Measurements from ENCODE around the gene UAP1L1. TPM values are rescaled to one million over a fixed set of nuclear protein-coding genes. Genes with fewer than 3 reads are reported as not detected.

Gene UAP1L1
- total and polyA plus RNA-seq, 2 experiments from 2014 or later: 2.5 to 8.1 TPM

DNA sequence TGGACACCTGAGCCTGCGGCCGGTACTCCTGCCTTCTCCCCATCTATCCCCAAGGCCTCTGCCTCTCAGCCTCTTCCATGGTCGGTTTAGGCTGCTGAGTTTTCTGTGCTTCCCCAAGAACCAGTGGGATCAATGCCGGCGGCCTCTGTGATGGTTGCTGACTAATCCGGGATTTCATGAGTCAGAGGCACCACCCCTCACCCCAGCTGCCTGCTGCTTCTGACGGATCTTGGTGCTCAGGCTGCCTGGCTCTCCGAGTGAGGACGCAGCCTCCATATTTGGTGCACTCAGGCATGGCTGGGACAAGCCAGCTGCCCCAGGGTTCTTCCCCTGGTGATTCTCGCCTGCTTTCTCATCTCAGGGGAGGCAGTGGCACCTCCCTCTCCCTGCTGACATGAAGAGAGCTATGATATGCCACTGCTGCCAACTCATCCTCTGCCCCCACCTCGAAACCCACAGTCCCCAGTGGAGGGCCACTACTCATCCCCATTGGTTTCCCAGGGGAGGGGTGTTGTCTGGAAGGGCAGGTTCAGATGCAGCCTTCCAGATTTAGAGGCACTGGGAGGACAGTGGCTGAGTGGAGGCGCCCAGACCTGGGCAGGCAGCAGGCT is 6.2 kb downstream of the UAP1L1 start:
- Mint-ChIP-seq H3K27me3 (ENCODE audit: insufficient read depth, low read depth, poor library complexity) (peaks cover 32% of the 10 kb centered on the region), H3K4me1 (peaks cover 17% of the 10 kb centered on the region), H3K27ac (no peak overlapping the region), H3K36me3 (ENCODE audit: low read depth) (no peaks in the 10 kb centered on the region; the same call in 2 of the 3 replicates), H3K4me3 (peak overlapping the region; percentile 16; the same call in 1 of the 3 replicates), H3K9me3 (peaks cover 4% of the 10 kb centered on the region; the same call in 1 of the 3 replicates)
- H3K79me2 ChIP-seq (replicated peaks; ENCODE audit: insufficient read depth): no peaks in the 10 kb centered on the region; the same call in 1 of the 2 replicates
- no peaks in the 10 kb centered on the region for H3K36me3 ChIP-seq (ENCODE audit: insufficient read depth)
- no peak overlapping the region for H2AFZ ChIP-seq
- H3K4me3 ChIP-seq: no peak overlapping the region
- no peak overlapping the region for H3K27ac ChIP-seq (ENCODE audit: low read depth)
- 0 out of 2 replicates have a peak, but pooled peaks cover 6% of the 10 kb centered on the region for H4K20me1 ChIP-seq (replicated peaks; ENCODE audit: insufficient read depth)
- no peaks in the 10 kb centered on the region for H3K9me2 ChIP-seq (ENCODE audit: insufficient read depth)
- TF ChIP-seq CREB1 (CRISPR knock-in tag; IDR thresholded peaks at IDR 0.05; ENCODE audit: low read depth) (no peak), EZH2 (IDR thresholded peaks at IDR 0.05; ENCODE audit: low read depth, unreplicated experiment) (no peak), ZNF331 (CRISPR knock-in tag; IDR thresholded peaks at IDR 0.05; ENCODE audit: low read depth) (no peak), STAT1 (IDR thresholded peaks at IDR 0.05; ENCODE audit: unreplicated experiment) (no peak), JUNB (IDR thresholded peaks at IDR 0.05; ENCODE audit: unreplicated experiment) (no peak), EZH2phosphoT487 (IDR thresholded peaks at IDR 0.05; ENCODE audit: unreplicated experiment) (no peak)
- TF ChIP-seq, protein P1, sequence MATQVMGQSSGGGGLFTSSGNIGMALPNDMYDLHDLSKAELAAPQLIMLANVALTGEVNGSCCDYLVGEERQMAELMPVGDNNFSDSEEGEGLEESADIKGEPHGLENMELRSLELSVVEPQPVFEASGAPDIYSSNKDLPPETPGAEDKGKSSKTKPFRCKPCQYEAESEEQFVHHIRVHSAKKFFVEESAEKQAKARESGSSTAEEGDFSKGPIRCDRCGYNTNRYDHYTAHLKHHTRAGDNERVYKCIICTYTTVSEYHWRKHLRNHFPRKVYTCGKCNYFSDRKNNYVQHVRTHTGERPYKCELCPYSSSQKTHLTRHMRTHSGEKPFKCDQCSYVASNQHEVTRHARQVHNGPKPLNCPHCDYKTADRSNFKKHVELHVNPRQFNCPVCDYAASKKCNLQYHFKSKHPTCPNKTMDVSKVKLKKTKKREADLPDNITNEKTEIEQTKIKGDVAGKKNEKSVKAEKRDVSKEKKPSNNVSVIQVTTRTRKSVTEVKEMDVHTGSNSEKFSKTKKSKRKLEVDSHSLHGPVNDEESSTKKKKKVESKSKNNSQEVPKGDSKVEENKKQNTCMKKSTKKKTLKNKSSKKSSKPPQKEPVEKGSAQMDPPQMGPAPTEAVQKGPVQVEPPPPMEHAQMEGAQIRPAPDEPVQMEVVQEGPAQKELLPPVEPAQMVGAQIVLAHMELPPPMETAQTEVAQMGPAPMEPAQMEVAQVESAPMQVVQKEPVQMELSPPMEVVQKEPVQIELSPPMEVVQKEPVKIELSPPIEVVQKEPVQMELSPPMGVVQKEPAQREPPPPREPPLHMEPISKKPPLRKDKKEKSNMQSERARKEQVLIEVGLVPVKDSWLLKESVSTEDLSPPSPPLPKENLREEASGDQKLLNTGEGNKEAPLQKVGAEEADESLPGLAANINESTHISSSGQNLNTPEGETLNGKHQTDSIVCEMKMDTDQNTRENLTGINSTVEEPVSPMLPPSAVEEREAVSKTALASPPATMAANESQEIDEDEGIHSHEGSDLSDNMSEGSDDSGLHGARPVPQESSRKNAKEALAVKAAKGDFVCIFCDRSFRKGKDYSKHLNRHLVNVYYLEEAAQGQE (IDR thresholded peaks at IDR 0.05; ENCODE audit: unreplicated experiment): no peak
- TF ChIP-seq, protein P2, sequence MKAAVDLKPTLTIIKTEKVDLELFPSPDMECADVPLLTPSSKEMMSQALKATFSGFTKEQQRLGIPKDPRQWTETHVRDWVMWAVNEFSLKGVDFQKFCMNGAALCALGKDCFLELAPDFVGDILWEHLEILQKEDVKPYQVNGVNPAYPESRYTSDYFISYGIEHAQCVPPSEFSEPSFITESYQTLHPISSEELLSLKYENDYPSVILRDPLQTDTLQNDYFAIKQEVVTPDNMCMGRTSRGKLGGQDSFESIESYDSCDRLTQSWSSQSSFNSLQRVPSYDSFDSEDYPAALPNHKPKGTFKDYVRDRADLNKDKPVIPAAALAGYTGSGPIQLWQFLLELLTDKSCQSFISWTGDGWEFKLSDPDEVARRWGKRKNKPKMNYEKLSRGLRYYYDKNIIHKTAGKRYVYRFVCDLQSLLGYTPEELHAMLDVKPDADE (IDR thresholded peaks at IDR 0.05): no peak
- TF ChIP-seq, protein P3, sequence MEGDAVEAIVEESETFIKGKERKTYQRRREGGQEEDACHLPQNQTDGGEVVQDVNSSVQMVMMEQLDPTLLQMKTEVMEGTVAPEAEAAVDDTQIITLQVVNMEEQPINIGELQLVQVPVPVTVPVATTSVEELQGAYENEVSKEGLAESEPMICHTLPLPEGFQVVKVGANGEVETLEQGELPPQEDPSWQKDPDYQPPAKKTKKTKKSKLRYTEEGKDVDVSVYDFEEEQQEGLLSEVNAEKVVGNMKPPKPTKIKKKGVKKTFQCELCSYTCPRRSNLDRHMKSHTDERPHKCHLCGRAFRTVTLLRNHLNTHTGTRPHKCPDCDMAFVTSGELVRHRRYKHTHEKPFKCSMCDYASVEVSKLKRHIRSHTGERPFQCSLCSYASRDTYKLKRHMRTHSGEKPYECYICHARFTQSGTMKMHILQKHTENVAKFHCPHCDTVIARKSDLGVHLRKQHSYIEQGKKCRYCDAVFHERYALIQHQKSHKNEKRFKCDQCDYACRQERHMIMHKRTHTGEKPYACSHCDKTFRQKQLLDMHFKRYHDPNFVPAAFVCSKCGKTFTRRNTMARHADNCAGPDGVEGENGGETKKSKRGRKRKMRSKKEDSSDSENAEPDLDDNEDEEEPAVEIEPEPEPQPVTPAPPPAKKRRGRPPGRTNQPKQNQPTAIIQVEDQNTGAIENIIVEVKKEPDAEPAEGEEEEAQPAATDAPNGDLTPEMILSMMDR (conservative IDR thresholded peaks at IDR 0.05; ENCODE audit: low read depth in 2 of 2): no peak
- DNase-seq (ENCODE audit: low spot score) (no peak), ATAC-seq (no peak)
- peaks cover 10% of the 10 kb centered on the region for H3K4me1 ChIP-seq (ENCODE audit: insufficient read depth)
- peaks cover 21% of the 10 kb centered on the region for H3K27me3 ChIP-seq (ENCODE audit: insufficient read depth)
- peaks cover 27% of the 10 kb centered on the region for H3F3A ChIP-seq (replicated peaks; ENCODE audit: low read depth)
- H3K4me2 ChIP-seq: no peak overlapping the region

All from GM23338 (cell line).